Smooth muscle cell (in vitro differentiated cells): ENCODE results near the gene PALMD. TPM values are rescaled to one million over a fixed set of nuclear protein-coding genes. Genes with fewer than 3 reads are reported as not detected.

Experiments
- DNase-seq: peaks from one replicate; lab custom pipeline; 2025; ENCODE audit not compliant: unreplicated experiment; lab: John Stamatoyannopoulos, UW
- H2AFZ ChIP-seq: fragments of 200-600 bp; sonication (generic); 2 replicates; pipeline ENCODE4 v1.6.0; 2016; ENCODE audit warnings: antibody characterized with exemption, low read depth, mild to moderate bottlenecking
- H3F3A ChIP-seq: fragments of 200-600 bp; sonication (generic); 2 replicates; pipeline ENCODE4 v1.6.0; 2017; ENCODE audit warnings: antibody characterized with exemption, low read depth
- H3K27ac ChIP-seq: fragments of 200-600 bp; sonication (generic); 2 replicates; pipeline ENCODE4 v1.5.1; 2016; ENCODE audit warnings: low read depth, mild to moderate bottlenecking
- H3K27me3 ChIP-seq: fragments of 200-600 bp; sonication (generic); 2 replicates; pipeline ENCODE4 v1.6.1; 2016; ENCODE audit warnings: low read depth, mild to moderate bottlenecking
- H3K36me3 ChIP-seq: fragments of 200-600 bp; sonication (generic); 2 replicates; pipeline ENCODE4 v1.5.1; 2016; ENCODE audit warnings: low read depth
- H3K4me1 ChIP-seq: fragments of 200-600 bp; sonication (generic); 2 replicates; pipeline ENCODE4 v1.5.1; 2016; ENCODE audit warnings: low read depth
- H3K4me2 ChIP-seq: fragments of 200-600 bp; sonication (generic); 2 replicates; pipeline ENCODE4 v1.6.0; 2016; ENCODE audit warnings: mild to moderate bottlenecking
- H3K4me3 ChIP-seq: fragments of 200-600 bp; sonication (generic); 2 replicates; pipeline ENCODE4 v1.5.1; 2016; ENCODE audit warnings: mild to moderate bottlenecking
- H3K79me2 ChIP-seq: fragments of 200-600 bp; sonication (generic); 2 replicates; pipeline ENCODE4 v1.6.0; 2016; ENCODE audit warnings: low read depth, mild to moderate bottlenecking
- H3K9ac ChIP-seq: fragments of 200-600 bp; sonication (generic); 2 replicates; pipeline ENCODE4 v1.6.0; 2016; ENCODE audit warnings: low read depth
- H3K9me3 ChIP-seq: fragments of 200-600 bp; sonication (generic); replicated peaks from 2 replicates; pipeline ENCODE4 v1.5.1; 2016; ENCODE audit warnings: low read depth
- H4K20me1 ChIP-seq: fragments of 200-600 bp; sonication (generic); 2 replicates; pipeline ENCODE4 v1.6.0; 2016; ENCODE audit warnings: low read depth
- CTCF ChIP-seq: fragments of 200-600 bp; sonication (generic); IDR thresholded peaks from 2 replicates; pipeline ENCODE4 v1.5.1; 2017; ENCODE audit warnings: borderline replicate concordance, mild to moderate bottlenecking, antibody characterized with exemption; ENCODE audit not compliant: insufficient read depth, poor library complexity, severe bottlenecking
- WGBS: methylation state at CpG from one replicate; pipeline ENCODE4 v1.1.7; 2016; ENCODE audit warnings: low lambda C conversion rate; 5-methylcytosine and 5-hydroxymethylcytosine counted together
- polyA plus RNA-seq: library from polyadenylated mRNA; unstranded; fragments of >200 nt; fragmentation: Nextera tagmentation; extraction: Ambion mirVana; gene quantifications from 2 replicates; pipeline ENCODE4 v1.2.1, GENCODE V29; 2016
- total RNA-seq: library from RNA; depleted of rRNA; stranded (reverse); fragments of >200 nt; gene quantifications from 2 replicates; pipeline ENCODE4 v1.2.3, GENCODE V29; 2014

The PALMD gene
- total and polyA plus RNA-seq, 2 experiments from 2014 or later = 1.1 to 1.2 TPM

DNA sequence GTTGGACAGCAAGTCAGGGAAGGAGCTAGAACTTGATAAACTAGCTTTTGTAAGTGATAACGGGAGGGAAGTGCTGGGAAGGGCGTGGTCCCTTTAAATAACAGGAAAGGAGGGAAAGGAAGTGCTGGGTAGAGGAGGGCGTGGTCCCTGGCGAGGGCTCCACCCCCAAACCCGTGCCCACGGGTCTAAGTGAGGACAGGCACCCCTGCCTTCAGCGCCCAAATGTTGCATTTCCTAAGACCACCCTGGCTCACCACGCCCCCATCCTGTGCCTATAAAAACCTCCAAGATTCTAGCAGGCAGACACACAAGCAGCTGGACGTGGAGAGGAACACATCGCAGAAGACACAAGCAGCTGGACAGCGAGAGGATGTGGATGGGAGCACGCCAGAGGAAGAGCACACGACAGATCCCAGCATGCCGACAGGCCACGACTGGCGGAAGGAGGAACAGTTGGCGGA is 58.5 kb downstream of the PALMD start:
- WGBS = 91% methylated on average over 17 of the region's 17 CpGs
- H3K4me2 ChIP-seq = no peak overlapping the region

GRCh38 chr1:99705385-99705784 is 59.5 kb downstream of the PALMD start:
- H3K27me3 ChIP-seq = no peaks in the 10 kb centered on the region
- DNase-seq = no peak
- H3K4me1 ChIP-seq = no peaks in the 10 kb centered on the region
- H3K36me3 ChIP-seq = no peaks in the 10 kb centered on the region
- H2AFZ ChIP-seq = no peak overlapping the region
- no peak overlapping the region for H3K27ac ChIP-seq
- no peaks in the 10 kb centered on the region for H3F3A ChIP-seq
- no peak overlapping the region for H3K4me2 ChIP-seq
- H3K9ac ChIP-seq = no peak overlapping the region
- H3K9me3 ChIP-seq = no peaks in the 10 kb centered on the region
- H3K4me3 ChIP-seq = no peak overlapping the region
- TF ChIP-seq CTCF = no peak
- H3K79me2 ChIP-seq = no peaks in the 10 kb centered on the region
- no peaks in the 10 kb centered on the region for H4K20me1 ChIP-seq

More for the DNA sequence above, 58.5 kb downstream of the PALMD start:
- no peak overlapping the region for H3K27ac ChIP-seq
- H3K4me1 ChIP-seq = no peaks in the 10 kb centered on the region
- no peak overlapping the region for H2AFZ ChIP-seq
- no peaks in the 10 kb centered on the region for H3F3A ChIP-seq
- no peak overlapping the region for H3K9ac ChIP-seq
- H3K9me3 ChIP-seq = no peaks in the 10 kb centered on the region
- no peaks in the 10 kb centered on the region for H4K20me1 ChIP-seq
- H3K36me3 ChIP-seq = no peaks in the 10 kb centered on the region
- H3K4me3 ChIP-seq = no peak overlapping the region
- no peaks in the 10 kb centered on the region for H3K79me2 ChIP-seq
- TF ChIP-seq CTCF = no peak
- no peak for DNase-seq
- no peaks in the 10 kb centered on the region for H3K27me3 ChIP-seq

GRCh38 chr1:99707535-99708142 is 61.7 kb downstream of the PALMD start:
- no peak overlapping the region for H2AFZ ChIP-seq
- 22% methylated on average over 4 of the region's 4 CpGs for WGBS
- DNase-seq = peak; percentile 4
- H3K9ac ChIP-seq = no peak overlapping the region
- H3K27me3 ChIP-seq = no peaks in the 10 kb centered on the region
- H3K4me3 ChIP-seq = no peak overlapping the region
- H4K20me1 ChIP-seq = no peaks in the 10 kb centered on the region
- TF ChIP-seq CTCF = peak; percentile 94
- H3K4me2 ChIP-seq = peak overlapping the region; percentile 40
- no peaks in the 10 kb centered on the region for H3K4me1 ChIP-seq
- H3K27ac ChIP-seq = no peak overlapping the region
- no peaks in the 10 kb centered on the region for H3K36me3 ChIP-seq
- no peaks in the 10 kb centered on the region for H3K79me2 ChIP-seq
- H3K9me3 ChIP-seq = no peaks in the 10 kb centered on the region
- no peaks in the 10 kb centered on the region for H3F3A ChIP-seq

DNA sequence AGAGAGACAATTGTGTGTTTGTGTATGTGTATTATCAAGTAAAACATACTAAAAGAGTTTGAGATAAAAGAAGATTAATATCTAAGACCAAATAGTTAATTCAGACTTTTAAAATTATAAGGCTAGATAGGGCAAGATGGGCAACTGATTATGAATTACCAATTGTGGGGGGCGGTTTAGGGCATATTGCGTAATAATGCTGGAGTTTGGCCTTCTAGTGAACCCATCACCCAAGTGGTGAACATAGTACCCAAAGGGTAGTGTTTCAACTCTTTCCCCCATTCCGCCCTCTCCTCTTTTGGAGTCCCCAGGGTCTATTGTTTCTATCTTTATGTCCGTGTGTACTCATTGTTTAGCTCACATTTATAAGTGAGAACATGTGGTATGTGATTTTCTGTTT is 65.1 kb downstream of the PALMD start:
- Histone ChIP-seq H3F3A (no peaks in the 10 kb centered on the region), H3K27me3 (no peaks in the 10 kb centered on the region), H3K9me3 (no peaks in the 10 kb centered on the region), H3K4me1 (no peaks in the 10 kb centered on the region), H2AFZ (no peak overlapping the region), H3K9ac (no peak overlapping the region), H3K36me3 (no peaks in the 10 kb centered on the region), H3K27ac (no peak overlapping the region), H4K20me1 (no peaks in the 10 kb centered on the region), H3K79me2 (no peaks in the 10 kb centered on the region), H3K4me2 (no peak overlapping the region), H3K4me3 (no peak overlapping the region)
- DNase-seq = no peak
- 97% methylated on average over 4 of the region's 4 CpGs for WGBS
- TF ChIP-seq CTCF = no peak
